Skeletal muscle satellite cell (primary cell): ENCODE results near the gene SYCP2.

Source experiments
- H3K27me3 ChIP-seq: 2 replicates; pipeline ENCODE4 v1.7.0; 2013; ENCODE audit warnings: low read length; ENCODE audit not compliant: control insufficient read depth, insufficient read depth
- H3K36me3 ChIP-seq: 2 replicates; pipeline ENCODE4 v1.7.0; 2013; ENCODE audit warnings: mild to moderate bottlenecking, control low read depth, low read length; ENCODE audit not compliant: insufficient read depth
- H3K4me1 ChIP-seq: 2 replicates; pipeline ENCODE4 v1.7.0; 2013; ENCODE audit warnings: low read length; ENCODE audit not compliant: control insufficient read depth, insufficient read depth
- H3K4me2 ChIP-seq: 2 replicates; pipeline ENCODE4 v1.7.0; 2013; ENCODE audit warnings: mild to moderate bottlenecking, low read length
- H3K4me3 ChIP-seq: 2 replicates; pipeline ENCODE4 v1.7.0; 2013; ENCODE audit warnings: low read length
- H3K9ac ChIP-seq: 2 replicates; pipeline ENCODE4 v1.7.0; 2013; ENCODE audit warnings: mild to moderate bottlenecking, low read depth, low read length, moderate library complexity
- H3K9me3 ChIP-seq: replicated peaks from 2 replicates; pipeline ENCODE4 v1.7.0; 2013; ENCODE audit warnings: mild to moderate bottlenecking, control low read depth, low read length

The SYCP2 gene

GRCh38 chr20:59932616-59933295 lies 681 bp downstream of the SYCP2 start:
- Histone ChIP-seq H3K4me2 (no peak overlapping the region), H3K27me3 (peaks cover 3% of the 10 kb centered on the region), H3K4me1 (peaks cover 7% of the 10 kb centered on the region), H3K9me3 (no peaks in the 10 kb centered on the region), H3K36me3 (no peaks in the 10 kb centered on the region), H3K9ac (no peak overlapping the region), H3K4me3 (no peak overlapping the region)

DNA sequence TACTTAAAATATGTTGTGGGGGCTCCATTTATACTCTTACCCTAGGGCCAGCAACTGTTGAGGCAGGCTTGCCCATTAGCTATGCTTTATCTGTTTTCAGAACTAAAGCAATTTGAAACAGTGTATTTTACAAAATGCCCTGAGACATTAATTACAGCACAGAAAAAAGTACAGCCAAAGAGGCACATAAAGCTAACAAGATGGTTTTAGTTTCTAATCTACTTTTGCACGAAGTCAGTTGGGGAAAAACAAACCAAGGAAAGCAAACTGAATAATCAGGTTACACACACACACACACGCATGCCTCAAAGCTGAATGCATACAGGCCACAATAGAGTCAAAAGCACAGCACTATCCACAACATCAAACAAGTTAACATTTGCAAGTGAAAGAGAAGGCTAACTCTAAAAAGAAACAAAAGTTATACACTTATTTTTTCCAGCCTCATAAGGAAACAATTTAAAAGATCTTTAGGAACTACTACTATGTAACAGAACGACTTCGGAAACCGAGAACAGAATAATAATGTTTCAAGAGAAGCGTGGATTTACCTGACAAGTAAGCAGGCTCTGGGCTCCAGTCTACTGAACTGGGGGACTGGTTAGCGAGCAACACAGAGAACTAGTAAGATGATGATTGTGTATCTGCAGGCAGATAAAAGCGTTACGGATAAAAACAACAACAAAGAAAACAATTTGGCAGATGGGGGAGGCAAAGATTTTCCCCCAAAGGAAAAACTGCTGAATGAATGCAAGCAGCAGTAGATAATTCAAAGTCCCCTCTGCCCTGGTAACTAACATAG lies 1.7 kb downstream of the SYCP2 start:
- H3K9ac ChIP-seq, result no peak overlapping the region
- no peaks in the 10 kb centered on the region for H3K36me3 ChIP-seq
- H3K4me1 ChIP-seq, result peaks cover 4% of the 10 kb centered on the region
- H3K4me2 ChIP-seq, result no peak overlapping the region
- no peaks in the 10 kb centered on the region for H3K9me3 ChIP-seq
- H3K4me3 ChIP-seq, result no peak overlapping the region
- H3K27me3 ChIP-seq, result peaks cover 12% of the 10 kb centered on the region

- no peaks in the 10 kb centered on the region for H3K36me3 ChIP-seq
- no peaks in the 10 kb centered on the region for H3K4me1 ChIP-seq
- H3K4me2 ChIP-seq, result no peak overlapping the region
- H3K9ac ChIP-seq, result no peak overlapping the region
- H3K27me3 ChIP-seq, result peaks cover 30% of the 10 kb centered on the region
- no peak overlapping the region for H3K4me3 ChIP-seq
- H3K9me3 ChIP-seq, result no peaks in the 10 kb centered on the region
Measured at GRCh38 chr20:59925899-59926298, 7.5 kb downstream of the SYCP2 start.

- Histone ChIP-seq H3K36me3 (no peaks in the 10 kb centered on the region), H3K4me3 (no peak overlapping the region)
Measured at GRCh38 chr20:59925359-59925758, 8.1 kb downstream of the SYCP2 start.

GRCh38 chr20:59923514-59923913 lies 9.9 kb downstream of the SYCP2 start:
- Histone ChIP-seq H3K4me3 (no peak overlapping the region), H3K4me2 (no peak overlapping the region), H3K27me3 (peaks cover 30% of the 10 kb centered on the region), H3K9me3 (no peaks in the 10 kb centered on the region), H3K4me1 (no peaks in the 10 kb centered on the region), H3K9ac (no peak overlapping the region), H3K36me3 (no peaks in the 10 kb centered on the region)

More at GRCh38 chr20:59925359-59925758, 8.1 kb downstream of the SYCP2 start:
- Histone ChIP-seq H3K9me3 (no peaks in the 10 kb centered on the region), H3K4me2 (no peak overlapping the region), H3K9ac (no peak overlapping the region), H3K27me3 (peaks cover 30% of the 10 kb centered on the region), H3K4me1 (no peaks in the 10 kb centered on the region)

DNA sequence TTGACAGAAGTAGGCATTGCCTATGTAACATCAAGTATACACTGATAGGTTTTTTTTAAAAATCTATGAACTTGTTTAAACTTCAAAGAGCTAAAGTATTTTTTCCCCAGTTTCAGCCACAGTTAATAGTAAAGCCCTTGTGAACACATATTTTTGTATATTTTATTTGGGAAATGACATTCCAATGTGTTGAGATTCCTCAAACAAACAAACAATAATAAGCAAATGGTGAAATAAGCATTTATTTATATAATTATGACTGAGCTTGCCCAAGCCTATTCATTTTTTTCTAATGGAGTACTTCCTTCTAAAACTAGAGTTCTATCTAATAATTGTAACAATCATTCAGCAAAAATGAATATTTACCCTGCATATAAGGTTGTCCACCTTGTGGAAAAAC lies 12.5 kb downstream of the SYCP2 start:
- Histone ChIP-seq H3K27me3 (peaks cover 14% of the 10 kb centered on the region), H3K4me2 (no peak overlapping the region), H3K9me3 (no peaks in the 10 kb centered on the region), H3K36me3 (no peaks in the 10 kb centered on the region), H3K4me1 (no peaks in the 10 kb centered on the region), H3K9ac (no peak overlapping the region), H3K4me3 (no peak overlapping the region)

DNA sequence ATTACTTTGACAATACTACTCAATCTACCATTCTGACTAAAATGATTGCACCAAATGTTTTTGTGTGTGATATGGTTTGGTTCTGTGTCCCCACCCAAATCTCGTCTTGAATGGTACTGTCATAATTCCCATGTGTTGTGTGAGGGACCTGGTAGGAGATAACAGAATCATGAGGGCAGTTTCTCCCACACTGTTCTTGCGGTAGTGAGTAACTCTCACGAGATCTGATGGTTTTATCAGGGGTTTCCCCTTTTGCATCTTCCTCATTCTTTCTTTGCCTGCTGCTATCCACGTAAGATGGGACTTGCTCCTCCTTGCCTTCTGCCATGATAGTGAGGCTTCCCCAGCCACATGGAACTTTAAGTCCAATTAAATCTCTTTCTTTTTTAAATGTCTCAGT lies 20.8 kb downstream of the SYCP2 start:
- no peaks in the 10 kb centered on the region for H3K9me3 ChIP-seq
- no peaks in the 10 kb centered on the region for H3K36me3 ChIP-seq
- H3K4me3 ChIP-seq, result no peak overlapping the region
- H3K9ac ChIP-seq, result no peak overlapping the region
- no peaks in the 10 kb centered on the region for H3K27me3 ChIP-seq
- no peak overlapping the region for H3K4me2 ChIP-seq
- H3K4me1 ChIP-seq, result no peaks in the 10 kb centered on the region

GRCh38 chr20:59911041-59911440 lies 22.4 kb downstream of the SYCP2 start:
- Histone ChIP-seq H3K9me3 (no peaks in the 10 kb centered on the region), H3K4me2 (no peak overlapping the region)

GRCh38 chr20:59908855-59909254 lies 24.6 kb downstream of the SYCP2 start:
- Histone ChIP-seq H3K9ac (no peak overlapping the region), H3K36me3 (no peaks in the 10 kb centered on the region), H3K4me3 (no peak overlapping the region), H3K4me1 (no peaks in the 10 kb centered on the region), H3K9me3 (no peaks in the 10 kb centered on the region), H3K27me3 (peaks cover 7% of the 10 kb centered on the region), H3K4me2 (no peak overlapping the region)

More at GRCh38 chr20:59911041-59911440, 22.4 kb downstream of the SYCP2 start:
- Histone ChIP-seq H3K4me1 (no peaks in the 10 kb centered on the region), H3K27me3 (peaks cover 4% of the 10 kb centered on the region), H3K36me3 (no peaks in the 10 kb centered on the region), H3K4me3 (no peak overlapping the region), H3K9ac (no peak overlapping the region)

DNA sequence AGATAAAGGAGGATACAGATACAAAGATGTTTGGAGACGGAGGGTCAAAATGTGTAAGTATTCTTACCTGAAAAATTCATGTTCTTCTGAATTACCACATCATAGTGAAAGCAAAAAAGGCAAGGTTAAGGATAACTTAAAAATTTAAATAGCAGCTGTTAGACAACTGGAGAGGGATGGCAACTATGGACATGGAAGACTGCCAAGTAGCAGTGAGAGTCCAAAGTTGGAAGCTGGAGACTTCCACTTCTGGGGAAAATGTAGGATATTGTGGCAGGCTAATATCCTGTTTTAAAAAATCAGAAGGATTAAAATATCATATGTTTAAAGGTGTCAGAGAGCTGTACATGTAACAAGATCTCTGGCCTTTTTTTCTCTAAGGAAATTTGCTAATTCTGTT lies 29.8 kb downstream of the SYCP2 start:
- H3K4me2 ChIP-seq, result no peak overlapping the region
- H3K36me3 ChIP-seq, result no peaks in the 10 kb centered on the region
- no peaks in the 10 kb centered on the region for H3K9me3 ChIP-seq
- no peak overlapping the region for H3K4me3 ChIP-seq
- no peaks in the 10 kb centered on the region for H3K4me1 ChIP-seq
- no peak overlapping the region for H3K9ac ChIP-seq
- peaks cover 15% of the 10 kb centered on the region for H3K27me3 ChIP-seq

- Histone ChIP-seq H3K4me1 (no peaks in the 10 kb centered on the region), H3K36me3 (no peaks in the 10 kb centered on the region), H3K9ac (no peak overlapping the region), H3K4me3 (no peak overlapping the region), H3K9me3 (no peaks in the 10 kb centered on the region), H3K27me3 (peaks cover 15% of the 10 kb centered on the region), H3K4me2 (no peak overlapping the region)
Measured at GRCh38 chr20:59902470-59902869, 31.0 kb downstream of the SYCP2 start.

GRCh38 chr20:59895908-59896307 lies 37.5 kb downstream of the SYCP2 start:
- Histone ChIP-seq H3K27me3 (peaks cover 9% of the 10 kb centered on the region), H3K4me1 (no peaks in the 10 kb centered on the region), H3K4me2 (no peak overlapping the region), H3K9ac (no peak overlapping the region), H3K4me3 (no peak overlapping the region), H3K9me3 (no peaks in the 10 kb centered on the region), H3K36me3 (no peaks in the 10 kb centered on the region)
